H1 (cell line): Measurements from ENCODE around the gene RRAS2. TPM values are rescaled to one million over a fixed set of nuclear protein-coding genes. Genes with fewer than 3 reads are reported as not detected.

Source experiments
- EP300 ChIP-seq, 2 experiments: IDR thresholded peaks; 1 replicate in 1 of 2; 2 replicates in 1 of 2; pipeline ENCODE4 v1.6.1; 2011 to 2012; ENCODE audit warnings: low read depth in 2 of 2, low read length in 2 of 2, mild to moderate bottlenecking in 2 of 2, borderline replicate concordance in 1 of 2, inconsistent platforms in 1 of 2, moderate library complexity in 1 of 2
- JUND ChIP-seq: IDR thresholded peaks from 2 replicates; pipeline ENCODE4 v1.6.1; 2011; ENCODE audit warnings: mild to moderate bottlenecking, improper control_type of control experiment, low read length
- SP1 ChIP-seq: IDR thresholded peaks from 2 replicates; pipeline ENCODE4 v1.6.1; 2011; ENCODE audit warnings: low read depth, low read length
- SRF ChIP-seq: IDR thresholded peaks from 2 replicates; pipeline ENCODE4 v1.6.1; 2011; ENCODE audit warnings: mild to moderate bottlenecking, low read depth, low read length, moderate library complexity
- SUZ12 ChIP-seq: fragments of 200-600 bp; sonication (generic); IDR thresholded peaks from 2 replicates; pipeline ENCODE4 v1.6.1; 2012; ENCODE audit warnings: mild to moderate bottlenecking, inconsistent platforms, low read length, moderate library complexity, mixed read lengths
- polyA plus RNA-seq, 7 experiments: library from polyadenylated mRNA; depleted of rRNA in 3 of 7; stranded (reverse) in 5 of 7; unstranded in 2 of 7; fragments of >200 nt in 5 of 7; fragments of 200-250 nt in 2 of 7; gene quantifications; 1 replicate in 5 of 7; 2 replicates in 1 of 7; 4 replicates in 1 of 7; pipeline versions ENCODE4 v1.2.1 to v1.2.3, GENCODE V29; 2011 to 2013; ENCODE audit warnings: missing spikeins in 2 of 7, mixed read lengths in 2 of 7
- total RNA-seq: library from RNA; stranded (reverse); fragmentation: NEBNext Ultra II Directional; extraction: Animal tissue kit (Norgen Biotek cat#: 25700); gene quantifications from 2 replicates; pipeline ENCODE4 v1.2.1, GENCODE V29; 2021

The RRAS2 gene
- total and polyA plus RNA-seq, 2 of the 8 experiments (the other 6 are each of a cell fraction or from before 2014, with no cell fraction given) = 72.3 to 234 TPM

DNA sequence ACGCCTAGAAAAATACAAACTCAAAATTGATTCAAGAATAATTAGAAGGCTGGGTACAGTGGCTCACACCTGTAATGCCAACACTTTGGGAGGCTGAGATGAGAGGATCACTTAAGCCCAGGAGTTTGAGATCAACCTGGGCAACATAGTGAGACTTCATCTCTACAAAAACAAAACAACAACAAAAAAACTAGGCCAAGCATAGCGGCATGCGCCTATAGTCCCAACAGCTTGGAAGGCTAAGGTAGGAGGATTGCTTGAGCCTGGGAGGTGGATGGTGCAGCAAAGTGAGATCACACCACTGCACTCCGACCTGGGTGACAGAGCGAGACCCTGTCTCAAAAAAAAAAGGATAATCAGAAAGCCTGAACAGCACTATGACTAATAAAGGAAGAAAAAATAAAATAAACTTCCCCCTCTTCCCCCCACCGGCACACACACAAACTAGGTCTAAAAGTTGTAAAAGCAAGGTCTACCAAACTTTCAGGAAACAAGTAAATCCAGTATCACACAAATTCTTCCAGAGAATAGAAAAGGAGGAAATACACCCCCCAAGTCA is 35.8 kb downstream of the RRAS2 start (continued):
- TF ChIP-seq SUZ12 (no peak), SP1 (no peak), JUND (no peak), SRF (no peak), EP300 (IDR thresholded peaks at IDR 0.05; ENCODE audit: borderline replicate concordance in 1 of 2, low read depth in 2 of 2, low read length in 2 of 2) (no peak)
- TF ChIP-seq, all 59 proteins: peak for 0
